Measurements from ENCODE around the gene SLC39A11. TPM values are rescaled to one million over a fixed set of nuclear protein-coding genes. Genes with fewer than 3 reads are reported as not detected.
"Not testable (repeated sequence)": the region's sequence is repeated elsewhere in the genome, so short reads cannot be mapped to it uniquely, and the experiment has no call there.

SLC39A11 gene
- total RNA-seq, 1 donor from 2014 or later: 4.9 TPM

GRCh38 chr17:72778169-72779151 lies 314.0 kb downstream of the SLC39A11 start:
- intact Hi-C loops (cut with DNase I): no loop called here
- H3K4me3 ChIP-seq: no peak overlapping the region

GRCh38 chr17:72775919-72776318 lies 316.6 kb downstream of the SLC39A11 start:
- DNase-seq (ENCODE audit: low spot score in 2 of 2): no peak
- no peaks in the 10 kb centered on the region for H3K9me3 ChIP-seq
- peaks cover 0 to 4% of the 10 kb centered on the region in 2 donors for H3K36me3 ChIP-seq
- no peaks in the 10 kb centered on the region for H3K4me1 ChIP-seq
- no peak for TF ChIP-seq CTCF (IDR thresholded peaks at IDR 0.05)
- H3K27ac ChIP-seq: no peak overlapping the region
- no peaks in the 10 kb centered on the region for H3K27me3 ChIP-seq
- intact Hi-C loops (cut with DNase I): no loop called here
- H3K4me3 ChIP-seq: no peak overlapping the region

More at GRCh38 chr17:72778169-72779151, 314.0 kb downstream of the SLC39A11 start:
- no peaks in the 10 kb centered on the region for H3K9me3 ChIP-seq
- no peaks in the 10 kb centered on the region for H3K27me3 ChIP-seq
- TF ChIP-seq CTCF (IDR thresholded peaks at IDR 0.05): no peak
- H3K4me1 ChIP-seq: no peaks in the 10 kb centered on the region
- no peaks in the 10 kb centered on the region for H3K36me3 ChIP-seq
- DNase-seq (ENCODE audit: low spot score in 2 of 2): no peak
- H3K27ac ChIP-seq: no peak overlapping the region

GRCh38 chr17:72775237-72775636 lies 317.3 kb downstream of the SLC39A11 start:
- no peak for TF ChIP-seq CTCF (IDR thresholded peaks at IDR 0.05)
- Histone ChIP-seq H3K36me3 (peaks cover 0 to 10% of the 10 kb centered on the region in 2 donors), H3K4me3 (no peak overlapping the region), H3K9me3 (peaks cover 0 to 4% of the 10 kb centered on the region in 2 donors), H3K27ac (no peak overlapping the region), H3K27me3 (no peaks in the 10 kb centered on the region), H3K4me1 (no peaks in the 10 kb centered on the region)
- no peak for DNase-seq (ENCODE audit: low spot score in 2 of 2)
- intact Hi-C loops (cut with DNase I): no loop called here

- no peak overlapping the region for H3K4me3 ChIP-seq
- H3K9me3 ChIP-seq: peaks cover 0 to 9% of the 10 kb centered on the region in 2 donors
- H3K27me3 ChIP-seq: no peaks in the 10 kb centered on the region
- DNase-seq (ENCODE audit: low spot score in 2 of 2): no peak
- intact Hi-C loops (cut with DNase I): no loop called here
- no peak for TF ChIP-seq CTCF (IDR thresholded peaks at IDR 0.05)
- no peaks in the 10 kb centered on the region for H3K4me1 ChIP-seq
- H3K27ac ChIP-seq: no peak overlapping the region
- H3K36me3 ChIP-seq: peaks cover 0 to 10% of the 10 kb centered on the region in 2 donors
Observed at GRCh38 chr17:72774236-72774635, 318.3 kb downstream of the SLC39A11 start.

- intact Hi-C loops (cut with DNase I); H3K4me3 ChIP-seq; H3K9me3 ChIP-seq; DNase-seq (ENCODE audit: low spot score in 2 of 2); H3K27me3 ChIP-seq; H3K36me3 ChIP-seq; H3K4me1 ChIP-seq; H3K27ac ChIP-seq: not testable (repeated sequence)
Observed at GRCh38 chr17:72773225-72773624, 319.3 kb downstream of the SLC39A11 start.

- intact Hi-C loops (cut with DNase I): no loop called here
- Histone ChIP-seq H3K9me3 (peaks cover 6 to 9% of the 10 kb centered on the region in 2 donors), H3K27ac (no peak overlapping the region), H3K36me3 (peaks cover 0 to 10% of the 10 kb centered on the region in 2 donors), H3K4me3 (no peak overlapping the region), H3K4me1 (no peaks in the 10 kb centered on the region), H3K27me3 (no peaks in the 10 kb centered on the region)
- DNase-seq (ENCODE audit: low spot score in 2 of 2): no peak
- no peak for TF ChIP-seq CTCF (IDR thresholded peaks at IDR 0.05)
Observed at GRCh38 chr17:72772331-72772821, 320.1 kb downstream of the SLC39A11 start.
